ENCODE results near the gene NCEH1.

NCEH1 gene

GRCh38 chr3:172641291-172641690 is 69.6 kb downstream of the NCEH1 start:
- DNase-seq, result no peak

GRCh38 chr3:172640751-172641150 is 70.1 kb downstream of the NCEH1 start:
- DNase-seq, result no peak

- DNase-seq, result no peak
Measured at GRCh38 chr3:172635588-172635987, 75.3 kb downstream of the NCEH1 start.

GRCh38 chr3:172634948-172635347 is 75.9 kb downstream of the NCEH1 start:
- DNase-seq, result no peak

GRCh38 chr3:172630316-172630715 is 80.6 kb downstream of the NCEH1 start:
- DNase-seq, result no peak

GRCh38 chr3:172629470-172629869 is 81.4 kb downstream of the NCEH1 start:
- no peak for DNase-seq

- DNase-seq, result no peak
Measured at GRCh38 chr3:172627057-172627809, 83.6 kb downstream of the NCEH1 start.

GRCh38 chr3:172626021-172626640 is 84.7 kb downstream of the NCEH1 start:
- DNase-seq, result no peak

GRCh38 chr3:172625404-172625803 is 85.5 kb downstream of the NCEH1 start:
- DNase-seq, result no peak

GRCh38 chr3:172624999-172625398 is 85.9 kb downstream of the NCEH1 start:
- no peak for DNase-seq

GRCh38 chr3:172622916-172623700 is 87.8 kb downstream of the NCEH1 start:
- DNase-seq, result no peak

GRCh38 chr3:172622156-172622555 is 88.7 kb downstream of the NCEH1 start:
- no peak for DNase-seq

GRCh38 chr3:172617976-172618375 is 92.9 kb downstream of the NCEH1 start:
- no peak for DNase-seq

GRCh38 chr3:172617013-172617706 is 93.7 kb downstream of the NCEH1 start:
- DNase-seq, result no peak

- no peak for DNase-seq
Measured at GRCh38 chr3:172616031-172616461, 94.8 kb downstream of the NCEH1 start.

GRCh38 chr3:172615296-172615695 is 95.6 kb downstream of the NCEH1 start:
- no peak for DNase-seq

GRCh38 chr3:172614340-172615274 is 96.3 kb downstream of the NCEH1 start:
- no peak for DNase-seq

- DNase-seq, result no peak
Measured at GRCh38 chr3:172613845-172614244, 97.0 kb downstream of the NCEH1 start.

GRCh38 chr3:172612871-172613678 is 97.8 kb downstream of the NCEH1 start:
- no peak for DNase-seq

GRCh38 chr3:172609750-172610149 is 101.1 kb downstream of the NCEH1 start:
- no peak for DNase-seq

GRCh38 chr3:172608575-172608974 is 102.3 kb downstream of the NCEH1 start:
- DNase-seq, result no peak
